ENCODE measurements around the gene C1QL1. TPM values are rescaled to one million over a fixed set of nuclear protein-coding genes. Genes with fewer than 3 reads are reported as not detected.

Gene C1QL1

GRCh38 chr17:44912763-44913544 is 55.1 kb downstream of the C1QL1 start:
- H3K56ac ChIP-seq (ENCODE audit: low read length), result no peak overlapping the region
- no peak overlapping the region for H3K9ac ChIP-seq (ENCODE audit: low read length)
- no peaks in the 10 kb centered on the region for H3K79me1 ChIP-seq (ENCODE audit: low read length)
- H4K5ac ChIP-seq (ENCODE audit: low read length), result no peak overlapping the region
- no peak overlapping the region for H3K4me2 ChIP-seq (ENCODE audit: low read length)
- DNase-seq, result no peak
- no peaks in the 10 kb centered on the region for H3K4me1 ChIP-seq (ENCODE audit: control insufficient read depth, low read depth, low read length)
- H2BK120ac ChIP-seq (ENCODE audit: low read depth, low read length), result no peak overlapping the region
- no peaks in the 10 kb centered on the region for H3K27me3 ChIP-seq (ENCODE audit: insufficient read depth, low read length, poor library complexity)
- H3K18ac ChIP-seq (ENCODE audit: low read length), result no peak overlapping the region
- WGBS (ENCODE audit: extremely low coverage, insufficient coverage, low lambda C conversion rate), result no CpG with 5 or more reads among the region's 14 CpGs
- H3K27ac ChIP-seq (ENCODE audit: low read depth, low read length), result no peak overlapping the region
- H2BK5ac ChIP-seq (ENCODE audit: low read length), result no peak overlapping the region
- H3K4me3 ChIP-seq (ENCODE audit: low read length), result no peak overlapping the region
- H2BK15ac ChIP-seq (replicated peaks; ENCODE audit: low read depth), result no peak overlapping the region
- no peak overlapping the region for H2AK5ac ChIP-seq (ENCODE audit: low read length)
- H4K8ac ChIP-seq (ENCODE audit: low read depth, low read length), result no peak overlapping the region
- no peak overlapping the region for H3K4ac ChIP-seq (ENCODE audit: low read depth, low read length)
- H3K79me2 ChIP-seq (ENCODE audit: control insufficient read depth, insufficient read depth, low read length), result no peaks in the 10 kb centered on the region
- no peak overlapping the region for H3K23ac ChIP-seq (ENCODE audit: low read length)
- H3K36me3 ChIP-seq (ENCODE audit: control insufficient read depth, insufficient read depth, low read length), result no peaks in the 10 kb centered on the region

DNA sequence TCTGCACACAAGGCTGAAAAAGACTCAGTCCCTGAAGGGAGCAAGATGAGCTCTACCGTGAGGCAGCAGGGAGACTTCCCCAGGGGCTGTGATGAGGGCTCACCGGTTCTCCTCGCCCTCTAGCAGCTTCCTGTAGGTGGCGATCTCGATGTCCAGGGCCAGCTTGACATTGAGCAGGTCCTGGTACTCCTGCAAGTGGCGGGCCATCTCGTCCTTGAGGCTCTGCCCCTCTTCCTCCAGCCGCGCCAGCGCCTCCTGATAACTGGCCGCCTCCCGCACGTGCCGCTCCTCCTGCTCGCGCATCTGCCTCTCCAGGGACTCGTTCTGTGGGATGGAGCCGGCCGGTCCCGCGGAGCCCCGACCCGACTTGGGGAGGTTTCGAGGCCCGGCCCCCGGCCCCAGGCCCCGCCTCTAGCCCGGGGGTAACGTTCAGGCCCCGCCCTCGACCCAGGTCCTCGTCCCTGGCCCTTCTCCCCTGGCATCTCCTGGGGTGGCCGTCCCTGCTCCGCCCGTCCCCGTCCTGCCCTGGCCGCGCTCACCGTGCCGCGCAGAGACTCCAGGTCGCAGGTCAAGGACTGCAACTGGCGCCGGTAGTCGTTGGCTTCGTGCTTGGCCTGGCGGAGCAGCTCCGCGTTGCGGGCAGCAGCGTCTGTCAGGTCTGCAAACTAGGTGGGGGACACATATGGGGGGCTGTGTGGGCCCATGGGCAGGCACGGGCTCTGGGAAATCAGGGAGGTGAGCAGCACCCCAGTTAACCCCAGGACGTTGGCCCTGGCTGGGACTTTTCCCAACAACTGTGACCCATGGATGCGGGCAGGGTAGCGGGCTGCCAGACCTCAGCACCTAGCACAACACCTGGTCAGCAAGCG is 56.7 kb downstream of the C1QL1 start:
- Histone ChIP-seq H3K56ac (ENCODE audit: low read length) (peak overlapping the region; percentile 71), H3K4me3 (ENCODE audit: low read length) (no peak overlapping the region), H3K27me3 (ENCODE audit: insufficient read depth, low read length, poor library complexity) (no peaks in the 10 kb centered on the region), H3K79me1 (ENCODE audit: low read length) (no peaks in the 10 kb centered on the region), H2BK120ac (ENCODE audit: low read depth, low read length) (no peak overlapping the region), H4K8ac (ENCODE audit: low read depth, low read length) (no peak overlapping the region), H3K27ac (ENCODE audit: low read depth, low read length) (no peak overlapping the region), H3K9ac (ENCODE audit: low read length) (peak overlapping the region; percentile 26), H2BK5ac (ENCODE audit: low read length) (no peak overlapping the region), H3K18ac (ENCODE audit: low read length) (no peak overlapping the region), H4K5ac (ENCODE audit: low read length) (no peak overlapping the region), H3K23ac (ENCODE audit: low read length) (no peak overlapping the region), H3K4me2 (ENCODE audit: low read length) (peak overlapping the region; percentile 78), H3K4me1 (ENCODE audit: control insufficient read depth, low read depth, low read length) (no peaks in the 10 kb centered on the region), H3K36me3 (ENCODE audit: control insufficient read depth, insufficient read depth, low read length) (no peaks in the 10 kb centered on the region), H2BK15ac (replicated peaks; ENCODE audit: low read depth) (no peak overlapping the region), H2AK5ac (ENCODE audit: low read length) (no peak overlapping the region), H3K4ac (ENCODE audit: low read depth, low read length) (no peak overlapping the region), H3K79me2 (ENCODE audit: control insufficient read depth, insufficient read depth, low read length) (no peaks in the 10 kb centered on the region)
- no CpG with 5 or more reads among the region's 56 CpGs for whole genome bisulfite sequencing (ENCODE audit: extremely low coverage, insufficient coverage, low lambda C conversion rate)
- DNase-seq, result peak; percentile 93

- no peak overlapping the region for H3K23ac ChIP-seq (ENCODE audit: low read length)
- no peak overlapping the region for H2BK120ac ChIP-seq (ENCODE audit: low read depth, low read length)
- no peak overlapping the region for H3K4ac ChIP-seq (ENCODE audit: low read depth, low read length)
- no peaks in the 10 kb centered on the region for H3K79me1 ChIP-seq (ENCODE audit: low read length)
- WGBS (ENCODE audit: extremely low coverage, insufficient coverage, low lambda C conversion rate), result no CpG with 5 or more reads among the region's 13 CpGs
- no peaks in the 10 kb centered on the region for H3K27me3 ChIP-seq (ENCODE audit: insufficient read depth, low read length, poor library complexity)
- no peaks in the 10 kb centered on the region for H3K4me1 ChIP-seq (ENCODE audit: control insufficient read depth, low read depth, low read length)
- H2BK5ac ChIP-seq (ENCODE audit: low read length), result no peak overlapping the region
- H4K8ac ChIP-seq (ENCODE audit: low read depth, low read length), result no peak overlapping the region
- H3K4me2 ChIP-seq (ENCODE audit: low read length), result no peak overlapping the region
- no peaks in the 10 kb centered on the region for H3K79me2 ChIP-seq (ENCODE audit: control insufficient read depth, insufficient read depth, low read length)
- H3K18ac ChIP-seq (ENCODE audit: low read length), result no peak overlapping the region
- H3K27ac ChIP-seq (ENCODE audit: low read depth, low read length), result no peak overlapping the region
- no peak overlapping the region for H3K56ac ChIP-seq (ENCODE audit: low read length)
- no peak overlapping the region for H4K5ac ChIP-seq (ENCODE audit: low read length)
- no peak overlapping the region for H2AK5ac ChIP-seq (ENCODE audit: low read length)
- H2BK15ac ChIP-seq (replicated peaks; ENCODE audit: low read depth), result no peak overlapping the region
- peak overlapping the region; percentile 5 for H3K9ac ChIP-seq (ENCODE audit: low read length)
- no peaks in the 10 kb centered on the region for H3K36me3 ChIP-seq (ENCODE audit: control insufficient read depth, insufficient read depth, low read length)
- no peak for DNase-seq
- H3K4me3 ChIP-seq (ENCODE audit: low read length), result no peak overlapping the region
Measured at GRCh38 chr17:44910231-44911106, 57.6 kb downstream of the C1QL1 start.

Small RNA genes within 50 kb of the gene (small RNA-seq; reads per million reads assigned to genes)
- gene AC015936.2 (ENCODE audit: insufficient read depth), result not detected
- 8.2 reads per million, percentile 83 among the genes with 10 or more reads in this experiment for gene MIR6783 (ENCODE audit: insufficient read depth)

Data from mesendoderm (in vitro differentiated cells).